Dendritic cell treated with granulocyte-macrophage colony-stimulating factor and Interleukin-4, amounts not matched to agents 40 ng/mL and 50 ng/mL, for 4 days (primary cell): ENCODE results near the gene MYO1E.
A peak's percentile ranks its signal among the peaks of the same experiment; 100 is the strongest.
"Not testable (repeated sequence)": the region's sequence is repeated elsewhere in the genome, so short reads cannot be mapped to it uniquely, and the experiment has no call there.

ENCODE experiments used
- H3K27ac Mint-ChIP-seq: one replicate; pipeline ENCODE4 v1.8.0; 2022; ENCODE audit warnings: mild to moderate bottlenecking, mixed read lengths
- H3K27me3 Mint-ChIP-seq: one replicate; pipeline ENCODE4 v1.8.0; 2022; ENCODE audit warnings: mild to moderate bottlenecking, mixed read lengths
- H3K36me3 Mint-ChIP-seq: one replicate; pipeline ENCODE4 v1.8.0; 2022; ENCODE audit warnings: low read depth, mixed read lengths
- H3K4me1 Mint-ChIP-seq: one replicate; pipeline ENCODE4 v1.8.0; 2022; ENCODE audit warnings: low read depth, mixed read lengths
- H3K4me3 Mint-ChIP-seq: one replicate; pipeline ENCODE4 v1.8.0; 2022; ENCODE audit warnings: mild to moderate bottlenecking, moderate library complexity, mixed read lengths
- H3K9me3 Mint-ChIP-seq: one replicate; pipeline ENCODE4 v1.8.0; 2022; ENCODE audit warnings: mixed read lengths
- intact Hi-C: fragments of 100-400 bp; cut with micrococcal nuclease; formaldehyde crosslinking; loops from one replicate; pipeline ENCODE4 v1.15.0; 2022

The MYO1E gene

GRCh38 chr15:59400103-59400813 lies 27.6 kb upstream of the MYO1E start:
- intact Hi-C loops: no loop called here
- Mint-ChIP-seq H3K27ac (peak overlapping the region; percentile 61), H3K36me3 (no peaks in the 10 kb centered on the region), H3K9me3 (no peaks in the 10 kb centered on the region), H3K27me3 (no peaks in the 10 kb centered on the region), H3K4me3 (peak overlapping the region; percentile 18), H3K4me1 (peaks cover 80% of the 10 kb centered on the region)

- Mint-ChIP-seq H3K4me3 (peak overlapping the region; percentile 70), H3K27me3 (no peaks in the 10 kb centered on the region), H3K4me1 (peaks cover 74% of the 10 kb centered on the region), H3K27ac (peak overlapping the region; percentile 61), H3K9me3 (no peaks in the 10 kb centered on the region), H3K36me3 (no peaks in the 10 kb centered on the region)
- intact Hi-C loops: no loop called here
Measured at GRCh38 chr15:59399465-59400102, 26.9 kb upstream of the MYO1E start.

DNA sequence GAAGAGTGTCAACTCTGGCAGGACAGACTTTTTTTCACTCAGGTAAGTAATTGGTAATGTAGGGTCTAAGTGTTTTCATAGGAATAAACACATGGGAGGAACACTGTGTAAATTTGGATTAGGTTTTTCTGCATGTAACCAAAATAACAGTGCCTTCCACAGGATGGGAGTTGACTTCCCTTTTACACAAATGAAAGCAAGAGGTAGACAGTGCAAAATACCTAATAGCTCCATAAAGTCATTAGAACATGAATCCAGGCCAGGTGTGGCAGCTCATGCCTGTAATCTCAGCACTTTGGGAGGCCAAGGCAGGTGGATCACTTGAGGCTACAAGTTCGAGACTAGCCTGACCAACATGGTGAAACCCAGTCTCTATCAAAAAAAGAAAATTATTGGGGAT lies 25.5 kb upstream of the MYO1E start:
- H3K9me3 Mint-ChIP-seq: no peaks in the 10 kb centered on the region
- H3K4me3 Mint-ChIP-seq: no peak overlapping the region
- intact Hi-C loops: no loop called here
- peaks cover 70% of the 10 kb centered on the region for H3K4me1 Mint-ChIP-seq
- no peaks in the 10 kb centered on the region for H3K27me3 Mint-ChIP-seq
- H3K36me3 Mint-ChIP-seq: no peaks in the 10 kb centered on the region
- peak overlapping the region; percentile 61 for H3K27ac Mint-ChIP-seq

- no peaks in the 10 kb centered on the region for H3K9me3 Mint-ChIP-seq
- H3K27me3 Mint-ChIP-seq: no peaks in the 10 kb centered on the region
- H3K27ac Mint-ChIP-seq: peak overlapping the region; percentile 41
- peaks cover 68% of the 10 kb centered on the region for H3K4me1 Mint-ChIP-seq
- intact Hi-C loops: no loop called here
- H3K36me3 Mint-ChIP-seq: no peaks in the 10 kb centered on the region
- H3K4me3 Mint-ChIP-seq: no peak overlapping the region
Measured at GRCh38 chr15:59396679-59397078, 24.0 kb upstream of the MYO1E start.

DNA sequence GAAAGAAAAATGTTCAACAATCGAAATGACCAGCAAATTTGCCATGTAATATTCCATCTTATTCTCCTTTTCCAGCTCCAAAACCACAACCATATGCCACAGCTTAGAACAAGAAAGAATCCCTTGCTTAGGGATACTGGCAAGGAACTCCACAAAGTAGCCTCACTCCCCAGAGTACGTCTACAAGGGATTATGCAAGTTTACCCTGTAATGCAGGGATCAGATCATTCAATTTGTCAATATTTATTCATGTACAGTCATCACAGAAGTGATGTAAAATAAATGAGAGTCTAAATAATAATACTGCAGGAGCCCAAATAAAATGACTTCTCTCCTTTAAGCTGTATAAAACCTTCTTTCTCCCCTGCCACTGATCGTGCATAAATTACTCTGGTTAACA lies 23.5 kb upstream of the MYO1E start:
- Mint-ChIP-seq H3K27me3 (no peaks in the 10 kb centered on the region), H3K4me3 (no peak overlapping the region), H3K27ac (no peak overlapping the region), H3K9me3 (no peaks in the 10 kb centered on the region), H3K36me3 (no peaks in the 10 kb centered on the region), H3K4me1 (peaks cover 68% of the 10 kb centered on the region)
- intact Hi-C loops: no loop called here

DNA sequence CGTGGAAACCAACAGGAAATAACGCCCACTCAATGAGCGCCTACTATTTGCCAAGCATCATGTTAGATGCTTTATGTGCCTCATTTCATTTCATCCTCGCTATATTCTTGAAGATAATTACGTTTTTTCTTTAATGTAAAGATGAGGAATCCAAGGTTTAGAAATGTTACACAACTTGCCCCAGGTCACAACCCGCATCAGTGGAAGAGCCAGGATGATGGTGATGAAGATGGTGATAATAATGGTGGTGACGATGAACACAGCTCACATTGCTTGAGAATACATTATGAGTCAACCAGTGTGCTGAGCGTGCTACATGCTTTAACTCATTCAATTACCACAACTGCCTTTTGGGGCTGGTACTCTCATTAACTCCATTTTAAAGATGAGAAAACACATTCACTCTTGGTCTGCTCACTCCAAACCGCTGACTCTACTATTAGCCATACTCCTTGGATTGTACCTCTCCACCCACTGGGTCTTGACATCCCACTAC lies 21.5 kb upstream of the MYO1E start:
- Mint-ChIP-seq H3K27me3 (no peaks in the 10 kb centered on the region), H3K4me3 (no peak overlapping the region), H3K9me3 (no peaks in the 10 kb centered on the region), H3K36me3 (no peaks in the 10 kb centered on the region), H3K4me1 (peaks cover 64% of the 10 kb centered on the region), H3K27ac (no peak overlapping the region)
- intact Hi-C loops: no loop called here

GRCh38 chr15:59392299-59392698 lies 19.6 kb upstream of the MYO1E start:
- Mint-ChIP-seq H3K4me3 (no peak overlapping the region), H3K27me3 (no peaks in the 10 kb centered on the region), H3K36me3 (no peaks in the 10 kb centered on the region), H3K4me1 (peaks cover 57% of the 10 kb centered on the region), H3K27ac (peak overlapping the region; percentile 58), H3K9me3 (no peaks in the 10 kb centered on the region)
- intact Hi-C loops: no loop called here

- intact Hi-C loops: no loop called here
- Mint-ChIP-seq H3K27ac (no peak overlapping the region), H3K4me1 (peaks cover 39% of the 10 kb centered on the region), H3K9me3 (no peaks in the 10 kb centered on the region), H3K36me3 (no peaks in the 10 kb centered on the region), H3K4me3 (no peak overlapping the region), H3K27me3 (no peaks in the 10 kb centered on the region)
Measured at GRCh38 chr15:59388670-59389069, 16.0 kb upstream of the MYO1E start.

- H3K27ac Mint-ChIP-seq, H3K36me3 Mint-ChIP-seq, H3K4me3 Mint-ChIP-seq, H3K27me3 Mint-ChIP-seq, intact Hi-C loops, H3K9me3 Mint-ChIP-seq: not testable (repeated sequence)
- peaks cover 30% of the 10 kb centered on the region for H3K4me1 Mint-ChIP-seq
Measured at GRCh38 chr15:59387196-59387878, 14.7 kb upstream of the MYO1E start.

DNA sequence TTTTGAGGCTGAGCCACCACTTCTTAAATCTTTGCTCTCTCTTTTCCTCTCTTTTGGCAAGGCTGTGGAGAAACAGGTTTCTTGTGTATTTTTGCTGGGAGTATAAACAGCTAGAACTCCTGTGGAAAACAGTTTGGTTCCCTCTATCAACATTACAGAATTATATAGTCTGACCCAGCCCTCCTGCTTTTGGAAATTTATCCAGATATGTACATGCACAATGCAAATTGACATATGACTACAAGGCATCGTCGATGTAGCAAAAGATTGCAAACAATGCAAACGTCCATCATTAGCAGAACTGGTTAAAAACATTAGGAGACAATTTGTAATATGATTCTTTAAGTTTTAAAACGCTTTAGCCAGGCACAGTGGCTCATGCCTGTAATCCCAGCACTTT lies 12.5 kb upstream of the MYO1E start:
- no peaks in the 10 kb centered on the region for H3K27me3 Mint-ChIP-seq
- no peaks in the 10 kb centered on the region for H3K36me3 Mint-ChIP-seq
- intact Hi-C loops: no loop called here
- H3K4me3 Mint-ChIP-seq: no peak overlapping the region
- no peak overlapping the region for H3K27ac Mint-ChIP-seq
- H3K4me1 Mint-ChIP-seq: peaks cover 21% of the 10 kb centered on the region
- H3K9me3 Mint-ChIP-seq: no peaks in the 10 kb centered on the region

GRCh38 chr15:59384507-59384906 lies 11.8 kb upstream of the MYO1E start:
- Mint-ChIP-seq H3K4me3 (no peak overlapping the region), H3K27me3 (no peaks in the 10 kb centered on the region), H3K36me3 (no peaks in the 10 kb centered on the region), H3K27ac (no peak overlapping the region), H3K4me1 (peaks cover 15% of the 10 kb centered on the region), H3K9me3 (no peaks in the 10 kb centered on the region)
- intact Hi-C loops: no loop called here

DNA sequence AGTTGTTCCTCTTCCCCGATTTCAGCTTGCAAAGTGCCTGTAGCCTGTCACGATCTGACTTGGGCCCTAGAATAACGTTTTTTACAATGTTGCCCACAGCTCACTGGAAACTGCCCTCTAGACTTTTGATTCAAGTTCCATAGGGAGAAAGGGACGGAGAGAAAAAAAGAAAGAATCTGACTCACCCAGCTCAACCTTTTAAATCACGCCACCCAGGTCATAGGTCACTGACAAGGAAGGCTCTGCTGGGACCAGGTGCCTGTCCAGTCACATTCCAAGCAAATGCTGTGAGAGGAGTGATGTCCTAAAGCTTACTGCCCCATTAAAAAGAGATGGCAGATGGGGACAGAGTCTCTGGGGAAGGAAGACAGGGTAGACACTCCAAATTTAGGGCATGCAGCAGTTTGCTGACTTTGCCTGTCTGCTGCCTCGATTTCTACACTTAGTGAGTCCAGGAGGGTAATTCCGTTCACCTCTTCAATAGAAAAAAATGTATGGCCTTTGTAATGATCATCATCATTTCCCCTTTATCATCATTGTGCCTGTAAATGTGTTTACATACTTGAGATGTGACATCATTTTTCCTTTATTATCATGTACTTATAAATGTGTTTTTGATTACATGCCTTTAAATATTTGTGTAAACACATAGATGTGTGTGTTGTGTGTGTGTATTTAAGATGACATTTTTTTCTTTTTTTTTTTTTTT lies 8.4 kb upstream of the MYO1E start:
- Mint-ChIP-seq H3K4me1 (peaks cover 5% of the 10 kb centered on the region), H3K27me3 (no peaks in the 10 kb centered on the region), H3K27ac (no peak overlapping the region), H3K36me3 (no peaks in the 10 kb centered on the region), H3K4me3 (no peak overlapping the region), H3K9me3 (no peaks in the 10 kb centered on the region)
- intact Hi-C loops: no loop called here

GRCh38 chr15:59379531-59379930 lies 6.9 kb upstream of the MYO1E start:
- Mint-ChIP-seq H3K27ac (no peak overlapping the region), H3K36me3 (no peaks in the 10 kb centered on the region), H3K4me3 (no peak overlapping the region), H3K9me3 (no peaks in the 10 kb centered on the region), H3K27me3 (no peaks in the 10 kb centered on the region), H3K4me1 (peaks cover 5% of the 10 kb centered on the region)
- intact Hi-C loops: loop anchor here (10.0 kb wide), 2 partner anchors 135 to 205 kb away; no protein-coding TSS in a partner anchor

DNA sequence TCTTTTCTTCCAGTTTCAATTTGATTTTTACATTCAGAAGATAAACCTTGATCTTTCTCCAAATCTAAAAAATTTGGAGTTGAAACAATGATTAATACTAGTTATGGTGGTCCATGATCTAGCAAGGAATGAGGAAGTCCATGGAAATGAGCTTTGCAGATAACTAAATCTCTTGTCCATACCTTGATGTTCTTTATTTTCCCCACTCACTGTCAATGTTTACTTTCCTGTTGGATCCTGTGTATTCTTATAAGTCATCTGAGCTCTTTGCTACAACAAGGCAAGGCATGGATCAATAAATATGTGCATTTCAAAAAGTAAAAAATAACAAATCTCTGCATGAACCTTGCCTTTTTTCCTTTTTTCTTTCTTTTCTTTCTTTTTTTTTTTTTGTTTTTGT lies 6.2 kb upstream of the MYO1E start:
- intact Hi-C loops: loop anchor here (10.0 kb wide), 2 partner anchors 134 to 204 kb away; no protein-coding TSS in a partner anchor
- Mint-ChIP-seq H3K27ac (no peak overlapping the region), H3K9me3 (no peaks in the 10 kb centered on the region), H3K4me1 (peaks cover 8% of the 10 kb centered on the region), H3K36me3 (no peaks in the 10 kb centered on the region), H3K4me3 (no peak overlapping the region), H3K27me3 (no peaks in the 10 kb centered on the region)
